Dedifferentiated amniotic fluid mesenchymal stem cell (primary cell): ENCODE measurements around the gene SLC8A3.

Experiments used
- DNase-seq: peaks from one replicate; pipeline ENCODE4 v3.0.0-alpha.2; 2016; ENCODE audit errors: extremely low spot score

The SLC8A3 gene

DNA sequence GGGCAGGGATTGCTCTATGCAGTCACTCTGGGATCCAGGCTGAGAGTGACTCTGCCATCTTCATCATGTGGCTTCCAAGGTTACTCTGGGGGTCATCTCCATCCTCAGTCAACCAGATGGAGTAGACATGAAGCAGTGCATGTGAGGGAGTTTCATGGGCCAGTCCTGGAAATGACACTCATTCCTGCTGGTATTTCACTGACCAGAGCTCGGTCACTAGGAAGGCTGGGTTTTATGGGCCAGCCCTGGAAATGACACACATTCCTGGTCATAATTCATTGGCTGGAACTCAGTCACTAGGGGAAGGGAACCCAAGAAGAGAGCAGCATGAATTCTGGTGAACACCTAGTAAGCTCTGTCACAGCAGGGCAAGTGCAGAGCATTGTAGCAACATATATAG, 164.9 kb downstream of the SLC8A3 start:
- DNase-seq: no peak

DNA sequence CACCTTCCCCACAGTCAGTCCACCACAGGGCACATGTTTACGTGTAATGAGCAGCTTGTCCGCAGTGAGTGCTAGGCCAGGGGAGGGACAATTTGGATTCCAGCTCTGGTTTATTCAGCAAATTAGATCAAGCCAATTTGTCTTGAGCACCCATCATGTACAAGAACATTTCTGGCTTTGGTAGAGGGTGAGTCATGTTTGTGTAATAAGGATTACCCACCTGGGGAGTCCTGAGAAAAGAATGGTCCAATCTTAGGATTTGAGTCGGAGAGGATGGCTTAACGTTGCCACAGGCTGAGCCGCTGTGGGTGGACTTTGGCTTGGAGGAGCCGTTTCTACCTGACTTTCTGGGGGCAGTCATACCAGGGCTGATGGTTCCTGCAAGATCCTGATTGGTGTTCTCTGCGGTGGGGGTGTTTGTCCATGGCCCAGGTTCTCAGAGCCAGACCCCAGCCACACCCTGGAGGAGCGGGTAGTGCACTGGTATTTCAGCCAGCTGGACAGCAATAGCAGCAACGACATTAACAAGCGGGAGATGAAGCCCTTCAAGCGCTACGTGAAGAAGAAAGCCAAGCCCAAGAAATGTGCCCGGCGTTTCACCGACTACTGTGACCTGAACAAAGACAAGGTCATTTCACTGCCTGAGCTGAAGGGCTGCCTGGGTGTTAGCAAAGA, 165.8 kb downstream of the SLC8A3 start:
- DNase-seq: no peak

GRCh38 chr14:70021548-70022220, 167.1 kb downstream of the SLC8A3 start:
- DNase-seq: no peak

DNA sequence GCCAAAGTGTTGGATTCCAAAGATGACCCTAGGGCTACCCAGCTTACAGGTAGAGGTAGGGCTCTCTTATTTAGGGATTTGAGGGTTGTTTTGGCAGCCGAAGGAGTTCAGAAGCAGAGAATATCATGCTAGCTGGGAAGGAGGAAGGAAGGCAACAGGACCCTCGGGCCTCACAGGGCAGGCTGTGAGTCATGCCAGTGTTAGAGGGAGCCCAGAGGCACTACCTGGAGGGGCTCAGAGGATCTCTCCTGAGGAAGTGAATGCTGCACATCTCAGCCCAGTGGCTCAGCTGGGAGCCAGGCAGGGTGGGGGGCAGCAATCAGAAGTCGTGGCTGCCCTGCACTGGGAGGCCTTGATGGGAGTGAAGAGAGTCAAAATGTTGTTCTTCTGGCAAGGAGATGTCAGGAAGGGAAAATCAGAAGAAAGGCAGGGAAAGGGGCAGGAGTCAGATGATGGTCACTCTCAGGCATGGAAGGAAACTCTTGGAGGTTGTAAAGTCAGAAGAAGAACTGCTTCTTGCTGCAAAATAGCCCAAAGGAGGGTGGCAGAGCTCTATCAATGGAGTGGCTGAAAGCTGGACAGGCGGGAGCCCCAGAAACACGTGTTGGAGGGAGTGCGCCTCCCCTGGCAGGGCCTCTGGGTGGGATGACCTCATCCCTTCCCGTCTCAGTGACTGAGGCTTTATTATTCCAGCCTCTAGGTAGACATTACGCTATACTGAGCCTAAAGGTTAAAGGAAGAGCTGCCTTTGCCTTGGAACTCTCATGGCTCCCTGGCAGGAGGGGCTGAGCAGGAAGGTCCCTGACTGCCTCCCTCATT, 168.2 kb downstream of the SLC8A3 start:
- no peak for DNase-seq

GRCh38 chr14:70019695-70020094, 169.1 kb downstream of the SLC8A3 start:
- no peak for DNase-seq

DNA sequence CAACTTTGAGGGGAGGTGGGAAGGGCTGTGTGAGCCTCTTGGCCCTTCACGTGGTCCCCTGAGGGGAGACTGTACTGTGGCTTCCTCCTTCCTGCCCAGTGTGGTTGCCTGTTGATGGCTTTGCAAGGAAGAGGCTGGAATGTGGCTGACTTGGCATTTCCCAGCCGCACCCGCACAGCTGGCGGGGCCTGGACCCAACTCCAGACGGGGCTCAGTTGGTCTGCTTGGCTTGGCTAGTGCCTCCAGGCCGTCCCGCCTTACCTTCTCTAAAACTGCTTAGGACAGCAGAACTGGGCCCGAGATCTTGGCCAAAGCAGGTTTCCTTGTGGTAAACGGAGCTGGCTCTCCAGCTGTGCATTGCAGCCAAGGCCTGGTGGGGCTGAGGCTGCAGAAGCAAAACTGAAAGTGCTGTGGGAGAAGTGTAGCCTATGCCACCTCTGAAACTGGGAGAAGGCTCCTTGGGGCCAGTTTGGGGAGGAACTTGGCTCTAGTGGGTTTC, 170.0 kb downstream of the SLC8A3 start:
- DNase-seq: no peak

DNA sequence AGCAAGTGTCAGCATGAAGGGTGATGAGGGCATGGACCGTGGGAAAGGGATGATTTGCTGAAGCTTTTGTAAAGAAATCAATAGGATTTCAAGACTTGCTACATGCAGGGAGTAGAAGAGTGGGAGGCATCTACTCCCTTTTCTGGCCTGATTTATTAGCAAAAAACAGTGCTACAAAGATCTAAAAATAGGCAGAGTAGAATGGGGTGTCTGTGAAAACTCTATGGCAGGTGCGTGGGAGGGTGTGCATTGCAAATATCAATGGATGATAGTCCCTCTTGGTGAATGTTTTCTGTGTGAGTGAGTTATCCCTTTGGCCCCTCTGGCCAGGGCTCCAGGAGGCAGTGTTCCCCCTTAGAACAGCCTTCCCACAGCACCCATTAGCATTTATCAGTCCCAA, 170.5 kb downstream of the SLC8A3 start:
- no peak for DNase-seq

- no peak for DNase-seq
Observed at GRCh38 chr14:70014406-70015095, 174.2 kb downstream of the SLC8A3 start.

GRCh38 chr14:70013271-70013873, 175.4 kb downstream of the SLC8A3 start:
- no peak for DNase-seq

- DNase-seq: no peak
Observed at GRCh38 chr14:70011708-70012107, 177.0 kb downstream of the SLC8A3 start.

DNA sequence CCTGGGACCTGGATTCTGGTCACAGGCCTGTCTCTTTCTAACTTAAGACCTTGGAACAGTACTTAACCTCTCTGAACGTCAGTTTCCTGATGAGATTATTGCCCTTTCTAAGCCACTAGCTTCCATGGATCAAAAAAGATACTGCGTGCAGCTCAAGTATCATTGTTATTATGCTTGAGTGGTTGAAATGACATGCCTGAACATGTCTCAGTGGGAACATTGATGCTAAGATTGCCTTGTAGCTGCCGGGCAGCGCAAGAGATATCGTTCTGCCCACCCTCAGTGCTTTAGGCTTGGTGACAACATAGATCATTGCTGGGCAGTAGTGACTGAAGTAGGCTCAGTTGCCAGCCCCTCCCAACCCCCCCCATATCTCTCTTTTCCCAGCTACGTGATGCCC, 177.7 kb downstream of the SLC8A3 start:
- no peak for DNase-seq

GRCh38 chr14:70009961-70010360, 178.8 kb downstream of the SLC8A3 start:
- DNase-seq: no peak

DNA sequence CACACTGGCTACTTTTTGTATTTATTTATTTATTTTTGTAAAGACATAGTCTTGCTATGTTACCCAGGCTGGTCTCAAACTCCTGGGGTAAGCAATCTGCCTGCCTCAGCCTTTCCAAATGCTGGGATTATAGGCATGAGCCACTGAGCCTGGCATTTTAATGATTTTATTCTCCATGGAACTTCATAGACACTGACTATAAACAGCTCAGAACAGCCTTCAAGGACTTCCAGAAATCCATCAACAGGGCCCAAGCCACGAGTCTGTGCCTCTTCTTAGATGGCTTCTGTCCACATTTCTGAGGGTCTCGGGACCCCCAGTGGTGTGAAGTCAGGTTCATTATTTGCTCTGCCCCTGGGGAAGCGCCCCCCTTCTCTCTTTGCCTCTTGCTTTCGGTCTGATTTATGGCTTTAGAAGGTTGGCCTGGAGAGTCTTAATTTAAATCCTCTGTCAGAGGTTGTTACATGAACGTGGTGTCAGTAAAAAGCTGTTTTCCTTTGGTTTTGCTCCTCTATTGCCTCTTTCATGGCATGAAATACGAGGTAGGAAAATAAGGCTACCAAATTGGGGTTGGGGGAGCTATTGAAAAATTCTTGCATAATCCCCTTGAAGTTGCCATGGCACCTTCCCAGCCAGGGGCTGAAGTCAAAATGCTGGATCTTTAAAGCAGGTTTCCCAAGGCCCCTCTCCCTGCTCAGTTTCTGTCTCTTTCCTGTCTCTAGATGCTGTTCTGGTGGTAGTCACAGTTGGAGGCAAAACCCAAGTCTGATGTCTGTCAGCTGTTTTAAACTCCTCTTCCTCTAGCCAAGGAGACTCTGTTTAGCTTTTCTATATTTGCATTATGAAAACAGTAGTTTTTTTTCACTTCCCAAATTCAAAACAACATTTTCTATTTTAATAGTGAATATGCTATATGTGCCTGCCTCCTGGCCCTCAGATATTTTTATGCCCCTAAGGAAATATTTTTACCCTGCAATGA, 180.2 kb downstream of the SLC8A3 start:
- no peak for DNase-seq

DNA sequence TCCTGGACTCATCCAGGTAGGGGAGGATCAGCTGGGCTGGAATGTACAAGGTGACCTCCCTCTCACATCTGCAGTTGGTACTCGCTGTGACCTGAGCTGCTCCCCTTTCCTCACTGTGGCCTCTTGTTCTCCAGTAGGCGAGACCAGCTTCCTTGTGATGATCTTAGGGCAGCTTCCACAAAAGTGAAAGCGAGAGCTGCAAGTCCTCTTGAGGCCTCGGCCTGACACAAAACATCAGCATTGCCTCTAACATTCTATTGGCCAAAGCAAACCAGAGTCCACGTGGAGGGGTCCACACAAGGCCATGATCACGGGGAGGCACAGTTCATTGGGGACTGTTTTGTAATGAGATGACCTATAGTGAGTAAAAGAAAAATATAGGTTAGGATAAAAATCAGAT, 182.1 kb downstream of the SLC8A3 start:
- no peak for DNase-seq

DNA sequence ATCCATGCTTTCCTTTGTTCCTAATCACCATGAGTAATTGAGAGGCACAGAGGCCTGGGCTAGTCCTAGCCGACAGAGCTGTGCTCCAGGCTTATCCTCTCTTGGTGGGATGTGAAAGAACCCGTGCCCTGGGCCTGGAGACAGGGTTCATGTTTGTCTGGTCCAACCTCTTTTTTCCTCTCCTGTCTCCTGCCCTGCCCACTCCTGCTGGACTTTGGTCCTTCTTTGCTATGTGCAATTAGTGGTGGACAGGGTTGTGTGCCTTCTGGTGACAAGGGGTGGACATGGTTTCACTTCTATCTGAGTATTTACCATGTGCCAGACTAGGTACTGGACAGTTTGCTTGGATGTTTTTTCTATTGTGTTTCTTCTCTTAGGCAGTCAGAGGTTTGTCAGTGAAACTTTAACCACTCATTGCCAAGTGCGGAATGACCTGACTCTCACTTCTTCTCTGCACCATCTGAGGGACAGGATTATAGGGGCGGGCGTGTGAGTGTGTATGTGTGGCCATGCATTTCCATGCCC, 183.4 kb downstream of the SLC8A3 start:
- DNase-seq: no peak

DNA sequence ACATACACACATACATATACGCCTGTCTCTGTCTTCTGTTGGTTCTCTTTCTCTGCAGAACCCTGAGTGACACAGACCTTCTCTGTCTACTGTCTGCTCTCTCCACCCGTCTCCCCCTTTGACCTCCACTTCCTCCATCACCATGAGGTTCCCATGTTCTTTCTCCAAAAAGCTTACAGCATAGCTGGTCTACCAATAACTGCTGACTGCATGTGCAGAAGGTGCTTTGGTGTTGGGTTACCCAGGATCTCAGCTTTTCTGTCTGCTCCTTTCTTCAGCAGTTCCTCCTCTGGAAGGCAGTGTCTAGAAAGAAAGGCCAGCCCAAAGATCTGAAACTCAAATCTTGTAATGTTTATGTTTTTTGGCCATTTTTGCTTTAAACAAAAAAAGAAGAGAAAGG, 184.0 kb downstream of the SLC8A3 start:
- no peak for DNase-seq

- DNase-seq: no peak
Observed at GRCh38 chr14:70002589-70003346, 186.0 kb downstream of the SLC8A3 start.

DNA sequence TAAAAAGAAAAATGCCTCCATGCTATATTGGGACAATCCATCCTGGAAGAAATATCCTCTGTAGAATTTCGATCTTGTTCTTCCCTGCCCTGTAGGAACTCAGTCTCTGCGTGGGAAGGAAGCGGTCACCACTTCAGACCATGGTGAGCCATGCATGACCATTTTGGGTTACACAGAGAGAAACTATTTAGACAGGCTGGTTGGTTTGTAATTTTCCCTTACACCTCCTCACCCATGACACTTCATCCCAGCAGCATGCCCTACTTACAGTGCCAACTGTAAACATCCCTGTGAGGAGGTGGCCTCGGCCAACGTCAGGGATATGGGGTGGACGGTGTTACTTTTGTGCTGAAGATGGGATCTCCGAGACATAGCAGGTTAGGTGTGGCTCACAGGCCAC, 188.2 kb downstream of the SLC8A3 start:
- DNase-seq: no peak

DNA sequence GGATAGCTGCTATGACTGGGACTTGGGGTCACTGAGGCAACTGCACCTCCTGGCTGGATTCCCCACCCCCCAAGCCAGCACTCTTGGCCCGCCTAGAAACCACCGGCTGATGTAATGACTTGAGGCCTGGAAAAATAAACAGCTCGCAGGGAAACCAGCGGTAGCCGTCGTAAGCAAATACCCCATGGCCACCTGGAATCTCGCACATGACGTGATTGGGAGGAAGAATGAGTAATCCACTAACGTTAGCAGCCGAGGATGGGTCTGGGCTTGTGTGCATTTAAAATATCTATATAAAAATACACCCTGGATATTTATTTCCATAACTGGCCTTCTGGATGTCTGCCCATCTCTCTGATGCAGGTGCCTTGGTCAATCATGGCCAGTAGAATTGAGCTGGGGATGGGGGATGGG, 189.5 kb downstream of the SLC8A3 start:
- no peak for DNase-seq
